NCI-H128 (cell line): Measurements from ENCODE around the gene CDH2.

ENCODE experiments used
- DNase-seq: peaks from one replicate; lab custom pipeline; 2025; ENCODE audit not compliant: unreplicated experiment; lab: John Stamatoyannopoulos, UW

CDH2 gene

DNA sequence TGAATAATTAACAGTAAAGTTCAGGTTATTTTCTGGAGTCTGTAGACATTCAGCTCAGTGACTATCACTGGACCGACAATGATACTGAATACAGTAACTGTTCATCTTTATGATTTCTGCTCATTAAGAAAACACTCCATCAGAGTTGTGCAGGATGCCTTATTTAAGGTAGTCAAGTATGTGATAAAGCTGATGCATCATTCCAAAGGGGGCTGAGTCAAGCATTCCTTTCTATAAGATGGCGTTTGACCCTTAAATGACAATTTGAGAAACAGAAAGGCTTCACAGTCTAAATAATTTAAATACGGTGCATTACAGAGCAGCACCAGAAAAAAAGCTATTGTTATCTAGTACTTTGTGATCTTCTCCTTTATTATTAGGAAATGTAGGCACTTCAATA is 131.1 kb downstream of the CDH2 start:
- DNase-seq: no peak

- peak; percentile 68 for DNase-seq
Observed at GRCh38 chr18:28045176-28045810, 131.6 kb downstream of the CDH2 start.

GRCh38 chr18:28044036-28044435 is 132.9 kb downstream of the CDH2 start:
- no peak for DNase-seq

DNA sequence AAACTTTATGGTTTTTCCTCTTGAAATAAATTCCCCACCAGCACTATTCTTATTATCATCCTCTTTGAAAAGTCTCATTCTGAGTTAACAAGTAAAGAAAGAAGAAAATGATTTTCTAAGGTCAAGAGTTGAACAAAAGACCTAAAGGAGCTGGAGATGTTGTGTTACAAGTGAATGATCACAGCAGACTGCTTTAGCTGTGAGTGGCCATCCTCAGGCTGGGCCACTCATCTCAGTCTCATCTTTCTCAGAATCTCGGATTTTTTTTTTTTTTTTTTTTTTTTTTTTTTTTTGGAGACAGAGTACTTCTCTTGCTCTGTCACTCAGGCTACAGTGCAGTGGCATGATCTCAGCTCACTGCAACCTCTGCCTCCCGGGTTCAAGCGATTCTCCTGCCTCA is 133.3 kb downstream of the CDH2 start:
- no peak for DNase-seq

DNA sequence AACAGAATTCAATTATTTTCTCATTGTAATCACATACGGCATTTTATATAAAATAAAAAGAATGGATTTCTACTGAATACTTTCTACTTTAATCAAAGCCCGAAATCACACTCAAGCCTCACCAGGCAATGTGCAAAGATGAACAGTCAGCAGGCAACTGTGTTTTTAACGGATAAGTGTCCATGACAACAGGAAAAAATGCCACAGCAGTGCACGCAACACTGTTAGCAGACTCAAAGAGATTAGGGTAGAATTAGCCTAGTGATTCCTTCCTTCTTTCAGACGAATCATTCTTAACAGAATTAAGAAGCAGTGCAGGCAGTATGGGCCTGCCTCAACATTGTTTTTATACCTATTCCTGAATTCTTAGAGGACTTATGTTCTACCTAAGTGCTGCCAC is 135.6 kb downstream of the CDH2 start:
- DNase-seq: no peak

DNA sequence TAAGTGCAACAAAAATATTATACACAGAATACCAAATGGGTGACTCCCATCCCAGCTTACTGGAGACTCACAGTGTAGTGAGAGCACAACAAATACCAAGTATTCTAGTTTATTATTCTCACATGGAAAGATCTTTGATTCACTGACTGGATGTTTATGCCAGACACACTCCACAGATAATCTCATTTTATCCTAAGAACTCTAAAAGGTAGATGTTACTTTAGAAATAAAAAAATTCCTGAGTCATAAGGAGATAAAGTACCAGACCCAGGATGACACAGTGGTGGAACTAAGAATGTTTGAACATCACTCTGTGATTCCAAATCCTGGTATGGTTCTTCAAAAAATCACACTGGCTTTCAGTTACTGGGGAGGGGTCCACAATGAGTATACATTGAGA is 136.2 kb downstream of the CDH2 start:
- DNase-seq: no peak

DNA sequence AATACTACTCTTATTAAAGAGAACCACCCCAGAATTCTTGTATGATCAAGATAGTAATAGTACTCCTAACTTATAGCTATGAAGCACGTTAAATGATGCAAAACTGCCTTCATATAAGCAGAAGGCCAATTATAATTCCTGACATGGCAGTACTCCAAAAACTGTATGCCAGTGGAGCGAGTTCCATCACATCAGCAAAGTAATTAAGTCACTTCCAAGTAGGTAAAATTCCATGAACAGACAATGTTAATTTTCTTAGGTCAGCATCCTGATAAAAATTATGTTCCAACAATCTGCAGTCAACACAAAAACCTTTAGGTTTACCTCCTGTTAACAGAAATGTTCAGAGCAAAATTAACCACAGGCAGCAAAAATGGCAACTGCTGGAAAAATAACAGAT is 136.7 kb downstream of the CDH2 start:
- no peak for DNase-seq

DNA sequence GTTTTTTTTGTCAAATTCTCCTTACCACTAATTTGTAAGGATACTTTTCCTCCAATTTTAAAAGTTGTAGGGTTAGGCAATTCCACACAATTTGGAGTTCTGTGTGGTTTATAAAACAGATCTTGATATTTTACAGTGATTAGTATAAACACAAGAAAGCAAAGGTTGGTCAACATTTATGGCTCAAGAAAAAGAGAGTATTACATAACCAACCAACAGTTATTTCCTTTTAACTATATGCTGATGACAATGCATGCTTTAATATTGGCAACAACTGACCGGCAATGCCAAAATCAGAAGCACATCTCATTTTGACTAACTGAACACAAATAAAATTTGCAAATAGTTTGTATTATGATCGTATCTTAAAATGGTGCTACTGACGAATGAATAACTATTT is 137.2 kb downstream of the CDH2 start:
- no peak for DNase-seq

DNA sequence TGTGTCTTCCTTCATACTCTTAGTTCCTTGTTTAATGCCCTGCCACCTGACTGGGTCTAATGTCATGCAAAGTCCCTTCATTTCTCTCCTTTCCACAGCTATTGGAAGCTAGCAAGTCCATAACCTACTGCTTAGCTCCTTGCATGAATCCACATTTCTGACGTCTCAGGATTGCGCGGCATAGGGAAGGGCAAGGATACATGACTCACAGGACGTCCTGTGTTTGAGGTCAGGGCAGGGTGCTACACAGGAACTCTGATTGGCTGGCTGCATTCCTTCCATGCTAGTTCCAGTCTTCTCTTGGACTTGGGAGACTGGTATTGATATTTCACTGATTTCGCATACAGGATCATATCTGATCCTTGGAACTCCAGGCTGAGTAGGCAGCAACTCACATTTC is 137.9 kb downstream of the CDH2 start:
- DNase-seq: no peak

- DNase-seq: no peak
Observed at GRCh38 chr18:28036488-28036887, 140.4 kb downstream of the CDH2 start.

GRCh38 chr18:28034567-28034966 is 142.4 kb downstream of the CDH2 start:
- DNase-seq: no peak

DNA sequence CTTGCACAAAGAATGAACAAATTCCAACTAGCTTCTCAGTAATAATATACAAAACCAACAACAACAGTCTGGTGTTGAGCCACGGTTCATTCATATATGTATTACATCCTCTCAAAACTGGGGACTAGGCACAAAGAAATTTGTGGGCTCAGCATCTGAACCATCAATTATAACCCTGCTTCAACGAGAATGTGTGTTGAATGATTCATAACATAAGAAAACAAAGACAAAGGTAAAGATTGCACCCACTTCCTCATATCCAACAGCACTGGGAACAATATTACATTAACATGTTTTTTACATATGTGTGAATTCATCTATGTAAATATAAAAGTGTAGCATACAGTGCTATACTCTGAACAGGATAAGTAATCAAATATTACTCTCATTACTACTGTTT is 144.8 kb downstream of the CDH2 start:
- no peak for DNase-seq

DNA sequence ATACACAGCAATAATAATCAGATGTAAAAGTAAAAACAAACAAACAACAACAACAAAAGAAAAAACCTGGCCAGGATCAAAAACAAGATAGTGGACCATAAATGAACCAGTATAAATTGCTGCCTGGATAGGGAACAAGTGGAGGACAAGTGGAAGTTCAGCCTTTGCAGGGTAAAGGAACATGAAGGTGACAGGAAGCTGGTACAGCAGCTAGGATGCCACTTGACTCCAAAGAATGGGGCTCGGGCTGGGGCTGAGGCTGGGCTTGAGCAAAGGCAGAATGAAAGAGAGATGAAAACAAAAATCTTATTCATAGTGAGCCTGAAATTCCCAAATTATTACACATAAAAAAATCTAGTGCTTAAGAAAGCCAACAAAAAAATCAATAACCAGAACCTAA is 146.5 kb downstream of the CDH2 start:
- DNase-seq: no peak

GRCh38 chr18:28027755-28028154 is 149.2 kb downstream of the CDH2 start:
- no peak for DNase-seq

DNA sequence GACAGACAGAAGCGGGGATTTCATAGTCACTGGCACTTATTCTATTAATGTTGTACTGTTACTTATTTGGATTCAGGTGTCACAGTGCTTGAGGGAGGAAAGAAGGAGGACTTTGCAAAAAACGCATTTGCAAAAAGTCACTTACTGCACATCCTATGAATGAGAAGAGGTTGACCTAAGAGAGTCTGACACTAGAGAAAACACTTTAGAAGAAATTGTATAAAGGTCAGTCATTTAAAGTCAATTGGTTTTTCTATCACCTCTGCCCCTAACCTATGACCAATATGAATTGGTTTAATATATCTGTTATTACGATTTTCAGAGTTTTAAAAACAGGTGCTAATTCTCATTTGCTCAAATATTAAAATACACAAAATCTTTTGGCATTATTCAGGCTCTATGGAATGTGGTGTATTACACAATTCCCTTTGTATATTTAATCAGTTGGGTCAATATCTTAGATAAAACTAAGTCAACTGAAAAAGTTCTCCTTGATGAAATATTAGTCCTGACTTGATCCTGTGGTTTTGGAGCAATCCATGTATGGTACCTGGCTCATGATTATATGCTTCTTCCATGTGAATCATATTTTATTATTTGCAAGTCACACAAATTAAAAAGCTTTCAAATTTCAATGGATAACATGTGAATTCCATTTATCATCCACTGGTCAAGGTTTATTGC is 157.4 kb downstream of the CDH2 start:
- no peak for DNase-seq

DNA sequence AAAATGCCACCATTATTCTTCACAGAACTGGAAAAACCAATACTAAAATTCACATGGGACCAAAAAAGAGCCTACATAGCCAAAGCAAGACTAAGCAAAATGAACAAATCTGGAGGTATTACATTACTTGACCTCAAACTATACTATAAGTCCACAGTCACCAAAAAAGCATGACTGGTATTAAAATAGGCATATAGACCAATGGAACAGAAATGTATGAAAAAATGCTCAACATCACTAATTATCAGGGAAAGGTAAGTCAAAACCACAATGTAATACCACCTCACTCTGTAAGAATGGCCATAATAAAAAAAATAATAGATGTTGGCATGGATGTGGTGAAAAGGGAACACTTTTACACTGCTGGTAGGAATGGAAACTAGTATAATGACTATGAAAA is 158.6 kb downstream of the CDH2 start:
- DNase-seq: no peak

DNA sequence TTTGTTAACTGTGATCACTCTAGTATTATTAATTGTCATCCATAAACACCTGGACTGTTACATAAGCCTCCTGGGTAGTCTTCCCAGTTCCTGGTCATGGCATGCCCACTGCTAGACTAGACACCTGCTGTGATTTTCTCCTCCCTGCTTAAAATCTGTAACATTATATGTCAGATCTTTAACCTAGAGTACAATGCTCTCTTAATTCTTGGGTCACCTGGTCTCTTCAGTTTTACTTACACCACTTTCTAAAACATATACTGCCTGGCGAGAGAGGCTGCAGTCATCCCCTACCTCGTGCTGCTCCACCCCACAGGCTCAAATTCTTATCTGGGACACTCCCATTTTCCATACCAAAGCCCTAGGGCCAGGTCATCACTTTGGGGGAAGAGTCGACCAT is 161.3 kb downstream of the CDH2 start:
- DNase-seq: no peak

- DNase-seq: no peak
Observed at GRCh38 chr18:28013066-28013465, 163.9 kb downstream of the CDH2 start.

- DNase-seq: no peak
Observed at GRCh38 chr18:28012336-28012735, 164.6 kb downstream of the CDH2 start.

DNA sequence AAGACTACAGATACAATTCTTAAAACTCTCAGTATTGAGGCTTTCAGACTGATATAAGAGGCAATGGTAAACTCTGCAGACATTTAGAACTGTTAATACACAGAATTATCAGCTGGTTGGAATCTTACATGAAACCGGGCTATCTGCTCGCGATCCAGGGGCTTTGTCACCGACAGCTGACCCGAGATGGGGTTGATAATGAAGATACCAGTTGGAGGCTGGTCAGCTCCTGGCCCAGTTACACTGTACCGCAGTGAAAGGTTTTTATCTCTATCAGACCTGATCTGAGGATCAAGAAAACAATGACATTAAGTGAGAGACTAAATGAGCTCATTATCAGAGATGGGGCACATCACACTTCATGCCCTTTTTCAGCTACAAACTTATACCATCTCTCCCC is 167.3 kb downstream of the CDH2 start:
- DNase-seq: no peak

DNA sequence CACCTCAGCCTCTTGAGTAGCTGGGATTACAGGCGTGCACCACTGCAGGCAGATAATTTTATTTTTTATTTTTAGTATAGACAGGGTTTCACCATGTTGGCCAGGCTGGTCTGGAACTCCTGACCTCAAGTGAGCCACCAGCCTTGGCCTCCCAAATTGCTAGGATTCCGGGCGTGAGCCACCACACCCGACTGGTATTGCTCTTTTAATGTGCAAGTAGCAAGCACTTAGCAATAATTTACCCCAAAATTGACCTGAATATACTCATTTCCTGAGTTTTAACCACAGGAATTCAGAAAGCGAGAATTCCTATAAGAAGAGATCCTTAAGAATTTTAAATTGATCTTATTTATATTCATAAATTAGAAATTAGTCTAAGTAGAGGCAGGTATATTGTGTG is 169.1 kb downstream of the CDH2 start:
- no peak for DNase-seq

- no peak for DNase-seq
Observed at GRCh38 chr18:28005164-28005563, 171.8 kb downstream of the CDH2 start.

GRCh38 chr18:28004606-28005005 is 172.3 kb downstream of the CDH2 start:
- DNase-seq: no peak
